GM19099 (cell line): ENCODE results near the gene MYRF.

ENCODE experiments used
- POLR2A ChIP-seq: IDR thresholded peaks from 3 replicates; pipeline ENCODE4 v1.6.1; 2011; ENCODE audit warnings: low read depth; ENCODE audit not compliant: insufficient read length; ENCODE audit errors: extremely low read depth

MYRF gene

GRCh38 chr11:61782299-61782698, 29.9 kb downstream of the MYRF start:
- TF ChIP-seq POLR2A, result no peak

GRCh38 chr11:61782841-61783240, 30.4 kb downstream of the MYRF start:
- TF ChIP-seq POLR2A, result no peak

- no peak for TF ChIP-seq POLR2A
Observed at GRCh38 chr11:61783717-61784505, 31.5 kb downstream of the MYRF start.

GRCh38 chr11:61784506-61784805, 32.0 kb downstream of the MYRF start:
- no peak for TF ChIP-seq POLR2A

GRCh38 chr11:61785837-61786402, 33.5 kb downstream of the MYRF start:
- no peak for TF ChIP-seq POLR2A

GRCh38 chr11:61787928-61788491, 35.6 kb downstream of the MYRF start:
- TF ChIP-seq POLR2A, result no peak

GRCh38 chr11:61791737-61792309, 39.4 kb downstream of the MYRF start:
- TF ChIP-seq POLR2A, result no peak

GRCh38 chr11:61792310-61793082, 40.1 kb downstream of the MYRF start, which contains the start of the genes FEN1 and TMEM258:
Gene FEN1 (plus strand): TSS chr11:61792911. CDS start chr11:61795362, 2,451 bp downstream.
Gene TMEM258 (minus strand): TSS chr11:61792599. CDS start chr11:61792558, 41 bp downstream.
- peak; percentile 94 for TF ChIP-seq POLR2A

- no peak for TF ChIP-seq POLR2A
Observed at GRCh38 chr11:61793083-61793828, 40.8 kb downstream of the MYRF start.

- TF ChIP-seq POLR2A, result no peak
Observed at GRCh38 chr11:61793829-61794204, 41.4 kb downstream of the MYRF start.

- no peak for TF ChIP-seq POLR2A
Observed at GRCh38 chr11:61794579-61794978, 42.1 kb downstream of the MYRF start.

GRCh38 chr11:61795459-61795858, 43.0 kb downstream of the MYRF start:
- TF ChIP-seq POLR2A, result no peak

GRCh38 chr11:61795876-61796526, 43.6 kb downstream of the MYRF start:
- TF ChIP-seq POLR2A, result no peak
